T-helper 2 cell (primary cell): ENCODE measurements around the gene KCNK2.

Experiments
- DNase-seq, 5 experiments: peaks; one replicate each; pipeline versions ENCODE4 v3.0.0 to v3.0.0-alpha.2; 2012 to 2022
- total RNA-seq, 2 donors: gene quantifications; one replicate each; lab custom pipeline; 2026; lab: John Stamatoyannopoulos, UW

Gene KCNK2, protein sequence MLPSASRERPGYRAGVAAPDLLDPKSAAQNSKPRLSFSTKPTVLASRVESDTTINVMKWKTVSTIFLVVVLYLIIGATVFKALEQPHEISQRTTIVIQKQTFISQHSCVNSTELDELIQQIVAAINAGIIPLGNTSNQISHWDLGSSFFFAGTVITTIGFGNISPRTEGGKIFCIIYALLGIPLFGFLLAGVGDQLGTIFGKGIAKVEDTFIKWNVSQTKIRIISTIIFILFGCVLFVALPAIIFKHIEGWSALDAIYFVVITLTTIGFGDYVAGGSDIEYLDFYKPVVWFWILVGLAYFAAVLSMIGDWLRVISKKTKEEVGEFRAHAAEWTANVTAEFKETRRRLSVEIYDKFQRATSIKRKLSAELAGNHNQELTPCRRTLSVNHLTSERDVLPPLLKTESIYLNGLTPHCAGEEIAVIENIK
- 0 reads per million in 2 donors for total RNA-seq

- DNase-seq: peak in 1 of 5 experiments; percentile 1
These were observed at the start of gene KCNK2 for GRCh38 chr1:215082532-215083382. Gene KCNK2, plus strand, starts transcription at chr1:215082737. Its CDS starts 649 bp downstream, at chr1:215083386.

DNA sequence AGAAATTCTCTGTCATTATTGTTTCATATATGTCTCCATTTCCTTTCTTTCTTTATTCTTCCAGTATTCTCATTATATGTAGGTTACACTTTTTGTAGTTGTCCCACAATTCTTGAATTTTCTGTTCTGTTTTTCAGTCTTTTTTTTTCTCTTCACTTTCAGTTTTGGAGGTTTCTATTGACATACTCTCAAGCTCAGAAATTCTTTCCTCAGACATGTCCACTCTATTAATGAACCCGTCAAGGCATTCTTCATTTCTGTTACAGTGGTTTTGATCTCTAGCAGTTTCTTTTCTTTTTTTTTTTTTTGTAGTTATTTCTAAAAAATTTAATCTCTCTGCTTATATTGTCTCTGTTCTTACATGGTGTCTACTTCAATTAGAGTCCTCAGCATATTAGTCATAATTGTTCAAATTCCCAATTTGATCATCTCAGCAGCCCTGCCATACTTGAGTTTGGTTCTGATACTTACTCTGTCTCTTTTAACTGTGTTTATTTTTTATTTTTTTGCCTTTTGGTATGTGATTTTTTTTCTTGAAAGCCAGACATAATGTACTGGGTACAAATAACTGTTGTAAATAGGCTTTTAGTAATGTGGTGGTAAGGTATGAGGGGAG is 49.5 kb upstream of the KCNK2 start:
- DNase-seq: no peak

DNA sequence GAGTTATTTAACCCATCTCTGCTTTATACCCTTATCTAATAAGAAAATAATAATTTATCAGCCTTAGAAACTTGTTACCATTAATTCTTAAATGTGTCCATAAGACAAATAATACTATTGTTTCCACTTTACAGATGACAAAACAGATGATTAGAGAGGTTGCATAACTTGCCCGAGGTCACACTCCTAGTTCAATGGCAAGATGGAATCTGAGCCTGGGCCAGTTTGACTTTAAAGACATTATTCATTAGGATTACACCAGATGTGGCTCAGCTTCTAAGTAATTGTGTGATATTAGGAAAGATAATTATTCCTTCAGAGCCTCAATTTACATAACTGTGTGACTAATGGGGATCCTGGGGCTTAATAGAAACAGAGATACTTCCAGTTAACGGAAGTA is 42.3 kb upstream of the KCNK2 start:
- DNase-seq: no peak

- DNase-seq: peak in 1 of 5 experiments; percentile 19
These were observed 39.1 kb upstream of the KCNK2 start for GRCh38 chr1:215043401-215043800.

- DNase-seq: no peak
These were observed 38.4 kb upstream of the KCNK2 start for GRCh38 chr1:215044151-215044550.

GRCh38 chr1:215045698-215046308 is 36.7 kb upstream of the KCNK2 start:
- DNase-seq: no peak

DNA sequence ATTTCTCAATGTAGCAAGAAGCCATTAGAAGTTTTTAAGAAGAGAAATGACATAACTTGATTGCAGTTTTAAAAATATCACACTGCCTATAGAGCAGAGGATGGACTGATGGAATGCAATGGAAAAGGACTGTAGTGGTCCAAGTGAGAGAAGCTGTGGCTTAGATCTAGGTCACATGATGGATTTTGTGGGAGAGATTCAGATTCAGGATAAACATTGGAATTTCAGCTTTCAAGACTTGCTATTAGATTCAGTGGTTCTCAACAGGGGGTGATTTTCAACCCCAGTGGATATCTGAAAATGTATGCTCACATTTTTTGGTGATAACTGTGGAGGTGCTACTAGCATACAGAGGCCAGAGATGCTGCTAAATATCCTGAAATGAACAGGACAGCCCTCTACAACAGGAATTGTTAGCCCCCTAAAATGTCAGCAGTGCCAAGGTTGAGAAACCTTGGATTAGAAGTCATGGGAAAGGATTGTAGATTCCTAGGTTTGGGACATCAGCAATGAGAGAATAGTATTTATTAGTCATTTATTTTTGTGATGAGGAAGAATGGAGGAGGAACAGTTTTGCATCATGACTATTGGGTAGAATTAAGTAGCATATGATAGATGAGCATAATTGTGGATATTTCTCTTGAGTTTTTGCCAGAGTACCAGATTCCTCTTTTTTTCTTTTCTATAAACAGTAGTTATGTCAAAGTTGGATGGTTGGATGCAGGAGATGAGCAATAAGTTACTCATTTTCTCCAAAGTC is 30.1 kb upstream of the KCNK2 start:
- DNase-seq: no peak

DNA sequence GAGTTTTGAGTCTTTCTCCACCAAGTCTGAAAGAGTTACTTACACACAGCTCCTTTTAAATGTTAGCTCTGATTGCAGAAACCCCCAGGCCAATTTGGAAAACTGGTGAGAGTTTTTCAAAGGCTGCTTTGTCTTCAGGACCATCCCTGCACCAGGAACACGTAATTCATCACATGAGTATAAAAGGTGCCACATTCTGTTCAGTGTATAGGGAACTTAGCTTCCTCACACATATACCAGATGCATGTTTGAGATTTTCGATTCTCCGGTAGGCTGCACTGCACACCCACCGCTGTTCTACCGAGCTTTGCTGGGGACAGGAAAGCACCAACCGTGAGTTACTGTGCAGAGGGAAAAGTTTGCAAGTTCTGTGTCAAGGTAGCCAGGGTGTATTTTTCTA is 28.3 kb upstream of the KCNK2 start:
- no peak for DNase-seq

DNA sequence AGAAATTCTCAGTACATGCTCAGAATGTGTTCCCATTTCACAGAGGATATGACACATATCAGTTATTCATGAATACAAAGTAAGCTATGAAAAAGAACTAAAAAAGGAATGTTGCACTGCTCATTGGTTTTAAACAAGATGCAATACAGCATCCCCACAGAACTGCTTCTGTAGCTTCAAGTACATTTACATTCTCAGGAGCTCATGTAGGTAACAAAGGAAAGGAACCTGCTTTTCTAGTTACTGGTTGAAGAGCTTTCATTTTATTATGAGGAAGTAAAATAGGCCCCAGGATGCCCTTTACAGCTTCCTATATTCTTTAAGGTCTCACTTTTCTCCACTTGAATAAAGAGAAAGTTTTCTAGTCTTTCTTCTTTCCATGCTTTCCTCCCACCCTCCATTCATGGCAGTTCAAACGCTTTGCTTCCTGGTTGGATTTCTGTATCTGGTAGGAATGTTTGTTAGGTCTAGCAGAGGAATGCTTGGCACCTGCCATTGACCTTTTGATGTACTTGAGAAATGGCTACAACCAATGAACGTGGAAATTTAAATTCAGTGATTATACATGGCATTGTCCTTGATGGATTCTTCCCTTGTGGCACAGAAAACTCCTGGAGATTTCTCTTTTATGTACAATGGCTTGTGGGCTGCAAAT is 27.1 kb upstream of the KCNK2 start:
- DNase-seq: no peak

DNA sequence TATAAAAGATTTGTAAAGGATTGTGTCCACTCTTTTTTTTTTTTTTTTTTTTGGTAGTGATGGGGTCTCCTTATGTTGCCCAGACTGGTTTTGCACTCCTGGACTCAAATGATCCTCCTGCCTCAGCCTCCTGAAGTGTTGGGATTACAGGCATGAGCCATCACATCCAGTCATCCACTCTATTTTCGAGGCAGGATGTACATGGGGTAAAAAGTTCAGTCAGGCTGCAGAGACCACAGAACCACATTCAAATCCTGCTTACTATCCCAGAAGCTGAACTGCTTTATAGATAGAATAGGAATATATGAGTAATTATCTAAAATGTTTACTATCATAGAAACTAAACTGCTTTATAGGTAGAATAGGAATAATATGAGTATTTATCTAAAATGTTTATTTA is 26.0 kb upstream of the KCNK2 start:
- DNase-seq: no peak

DNA sequence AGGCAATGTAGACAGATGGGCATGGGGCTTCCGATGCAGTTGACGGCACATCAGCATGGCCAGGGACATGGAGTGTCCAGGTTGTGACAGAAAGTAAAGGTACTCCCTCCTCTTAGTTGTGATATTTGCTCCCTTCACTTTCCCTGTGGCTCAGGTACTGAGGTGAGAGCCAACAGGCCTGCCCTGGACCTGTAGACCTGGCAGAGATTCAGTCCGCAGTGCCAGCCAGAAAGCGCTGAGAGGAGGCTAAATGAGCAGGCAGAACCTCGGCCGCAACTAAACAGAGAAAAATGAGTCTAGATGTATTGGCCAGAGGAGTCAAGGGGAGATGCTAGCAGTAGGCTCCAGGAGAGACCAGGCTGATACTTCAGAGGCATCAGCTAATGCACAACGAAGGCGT is 22.6 kb upstream of the KCNK2 start:
- no peak for DNase-seq

DNA sequence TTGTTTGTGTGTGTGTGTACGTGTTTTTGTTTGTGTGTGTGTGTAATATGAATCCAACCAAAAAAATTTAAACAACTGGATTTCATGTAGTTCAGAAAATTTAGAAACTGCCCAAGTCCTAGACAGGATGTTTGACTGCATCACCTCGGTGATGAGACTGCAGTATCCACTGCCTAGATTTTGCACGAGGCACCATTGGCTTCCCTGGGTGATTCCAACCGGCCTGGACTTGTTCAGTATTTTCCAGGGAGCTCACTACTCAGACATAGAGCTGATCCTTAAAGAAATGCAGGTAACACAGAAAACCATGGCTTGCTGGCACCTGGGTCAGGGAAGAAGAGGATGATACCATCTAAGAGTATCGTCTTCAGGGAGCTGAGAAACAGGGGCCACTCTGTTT is 18.2 kb upstream of the KCNK2 start:
- DNase-seq: no peak

DNA sequence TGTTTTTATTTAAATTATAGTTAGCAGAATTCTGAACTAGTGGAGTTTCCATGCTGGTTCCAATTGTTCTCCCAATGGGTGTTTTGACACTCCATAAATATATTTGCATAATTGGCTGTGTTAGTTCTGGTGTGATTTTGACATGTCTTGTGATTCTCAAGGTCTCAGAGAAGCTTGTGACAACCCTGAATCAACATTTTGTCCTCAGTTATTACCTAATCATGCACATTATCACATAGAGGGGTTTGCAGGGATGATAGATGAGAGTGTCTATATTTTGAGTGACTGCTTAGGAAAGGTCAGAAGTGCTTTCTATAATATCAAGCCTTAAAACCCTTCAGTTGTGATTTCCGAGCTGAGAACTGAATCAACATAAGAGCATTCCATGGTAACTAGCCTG is 11.5 kb upstream of the KCNK2 start:
- no peak for DNase-seq

- peak in 1 of 5 experiments; percentile 19 for DNase-seq
These were observed 6.2 kb upstream of the KCNK2 start for GRCh38 chr1:215076322-215076721.

- DNase-seq: no peak
These were observed 3.1 kb upstream of the KCNK2 start for GRCh38 chr1:215079456-215079855.

GRCh38 chr1:215081661-215082531 is 641 bp upstream of the KCNK2 start:
- DNase-seq: no peak

GRCh38 chr1:215083383-215083961 is 935 bp downstream of the KCNK2 start:
- no peak for DNase-seq

GRCh38 chr1:215084621-215085020 is 2.1 kb downstream of the KCNK2 start:
- DNase-seq: no peak

DNA sequence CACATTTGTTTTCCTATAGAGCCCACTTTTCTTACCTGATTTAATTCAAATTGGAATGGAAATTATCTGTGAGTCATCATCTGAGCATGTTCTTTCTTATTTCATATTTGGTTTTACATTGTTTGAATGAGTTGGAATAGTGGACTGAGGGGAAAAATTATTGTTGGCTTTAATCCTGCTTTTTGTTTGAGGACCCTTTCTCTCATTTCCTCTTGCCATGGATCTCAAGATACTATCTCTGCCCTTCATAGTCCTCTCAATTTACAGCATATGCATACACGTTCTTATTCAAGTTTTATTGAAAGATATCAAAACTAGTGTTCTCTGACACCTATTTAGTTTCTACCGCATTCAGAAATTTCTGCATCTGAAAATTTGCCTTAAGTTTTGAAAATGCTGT is 5.1 kb downstream of the KCNK2 start:
- DNase-seq: no peak

- DNase-seq: no peak
These were observed 11.8 kb downstream of the KCNK2 start for GRCh38 chr1:215094381-215094780.
